KMS-11 (cell line): ENCODE data around the gene MMRN2.
"Not testable (repeated sequence)": the region's sequence is repeated elsewhere in the genome, so short reads cannot be mapped to it uniquely, and the experiment has no call there.

ENCODE experiments used
- H2AFZ ChIP-seq: fragments of 200-600 bp; sonication (generic); 2 replicates; pipeline ENCODE4 v1.6.1; 2016; ENCODE audit warnings: antibody characterized with exemption, mixed run types, low read depth
- H3K27ac ChIP-seq: fragments of 200-600 bp; sonication (generic); 2 replicates; pipeline ENCODE4 v1.6.1; 2016; ENCODE audit warnings: mild to moderate bottlenecking, mixed run types
- H3K27me3 ChIP-seq: fragments of 200-600 bp; sonication (generic); 2 replicates; pipeline ENCODE4 v1.6.1; 2017; ENCODE audit warnings: mild to moderate bottlenecking, low read depth, mixed run types, moderate library complexity; ENCODE audit not compliant: insufficient read depth
- H3K36me3 ChIP-seq: fragments of 200-600 bp; sonication (generic); 2 replicates; pipeline ENCODE4 v1.6.1; 2017; ENCODE audit warnings: mild to moderate bottlenecking, mixed run types; ENCODE audit not compliant: insufficient read depth
- H3K4me1 ChIP-seq: fragments of 200-600 bp; sonication (generic); 2 replicates; pipeline ENCODE4 v1.6.1; 2016; ENCODE audit warnings: mild to moderate bottlenecking, low read depth, mixed run types; ENCODE audit not compliant: poor library complexity, severe bottlenecking
- H3K4me2 ChIP-seq: fragments of 200-600 bp; sonication (generic); 2 replicates; pipeline ENCODE4 v1.7.0; 2016; ENCODE audit warnings: mild to moderate bottlenecking, mixed run types
- H3K4me3 ChIP-seq: fragments of 200-600 bp; sonication (generic); IDR thresholded peaks from 2 replicates; pipeline ENCODE4 v1.6.1; 2017; ENCODE audit warnings: low read depth, low read length, mixed read lengths; ENCODE audit not compliant: insufficient read depth
- H3K79me2 ChIP-seq: fragments of 200-600 bp; sonication (generic); 2 replicates; pipeline ENCODE4 v1.6.1; 2016; ENCODE audit warnings: low read depth, mixed run types; ENCODE audit not compliant: insufficient read depth
- H3K9ac ChIP-seq: fragments of 200-600 bp; sonication (generic); 2 replicates; pipeline ENCODE4 v1.6.1; 2016; ENCODE audit warnings: mild to moderate bottlenecking, mixed run types
- H4K20me1 ChIP-seq: fragments of 200-600 bp; sonication (generic); 2 replicates; pipeline ENCODE4 v1.6.1; 2016; ENCODE audit warnings: mild to moderate bottlenecking, mixed run types; ENCODE audit not compliant: insufficient read depth
- TF ChIP-seq, protein P1 (sequence below): fragments of 200-600 bp; sonication (generic); conservative IDR thresholded peaks from 2 replicates; pipeline ENCODE4 v1.6.1; 2017; ENCODE audit warnings: low read depth, mild to moderate bottlenecking, antibody characterized with exemption, low read length, moderate library complexity, mixed read lengths

MMRN2 gene

DNA sequence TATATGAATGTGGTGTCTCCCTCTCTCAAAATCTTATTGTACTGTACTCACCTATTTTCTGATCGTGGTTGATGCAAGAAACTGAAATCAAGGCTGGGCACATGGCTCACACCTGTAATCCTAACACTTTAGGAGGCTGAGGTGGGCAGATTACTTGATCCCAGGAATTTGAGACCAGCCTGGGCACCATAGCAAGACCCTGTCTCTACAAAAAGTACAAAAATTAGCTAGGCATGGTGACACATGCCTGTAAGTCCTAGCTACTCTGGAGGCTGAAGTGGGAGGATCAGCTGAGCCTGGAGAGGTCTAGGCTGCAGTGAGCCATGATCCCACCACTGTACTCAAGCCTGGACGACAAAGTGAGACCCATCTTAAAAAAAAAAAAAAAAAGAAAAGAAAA lies 16.0 kb downstream of the MMRN2 start:
- H3K4me3 ChIP-seq, result no peak overlapping the region
- no peak overlapping the region for H3K4me2 ChIP-seq
- H4K20me1 ChIP-seq, result no peaks in the 10 kb centered on the region
- H3K36me3 ChIP-seq, result no peaks in the 10 kb centered on the region
- H3K27me3 ChIP-seq, result no peaks in the 10 kb centered on the region
- no peak overlapping the region for H3K27ac ChIP-seq
- no peak overlapping the region for H3K9ac ChIP-seq
- H2AFZ ChIP-seq, result no peak overlapping the region
- no peaks in the 10 kb centered on the region for H3K4me1 ChIP-seq
- TF ChIP-seq, protein P1, sequence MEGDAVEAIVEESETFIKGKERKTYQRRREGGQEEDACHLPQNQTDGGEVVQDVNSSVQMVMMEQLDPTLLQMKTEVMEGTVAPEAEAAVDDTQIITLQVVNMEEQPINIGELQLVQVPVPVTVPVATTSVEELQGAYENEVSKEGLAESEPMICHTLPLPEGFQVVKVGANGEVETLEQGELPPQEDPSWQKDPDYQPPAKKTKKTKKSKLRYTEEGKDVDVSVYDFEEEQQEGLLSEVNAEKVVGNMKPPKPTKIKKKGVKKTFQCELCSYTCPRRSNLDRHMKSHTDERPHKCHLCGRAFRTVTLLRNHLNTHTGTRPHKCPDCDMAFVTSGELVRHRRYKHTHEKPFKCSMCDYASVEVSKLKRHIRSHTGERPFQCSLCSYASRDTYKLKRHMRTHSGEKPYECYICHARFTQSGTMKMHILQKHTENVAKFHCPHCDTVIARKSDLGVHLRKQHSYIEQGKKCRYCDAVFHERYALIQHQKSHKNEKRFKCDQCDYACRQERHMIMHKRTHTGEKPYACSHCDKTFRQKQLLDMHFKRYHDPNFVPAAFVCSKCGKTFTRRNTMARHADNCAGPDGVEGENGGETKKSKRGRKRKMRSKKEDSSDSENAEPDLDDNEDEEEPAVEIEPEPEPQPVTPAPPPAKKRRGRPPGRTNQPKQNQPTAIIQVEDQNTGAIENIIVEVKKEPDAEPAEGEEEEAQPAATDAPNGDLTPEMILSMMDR, result no peak
- H3K79me2 ChIP-seq, result no peaks in the 10 kb centered on the region

DNA sequence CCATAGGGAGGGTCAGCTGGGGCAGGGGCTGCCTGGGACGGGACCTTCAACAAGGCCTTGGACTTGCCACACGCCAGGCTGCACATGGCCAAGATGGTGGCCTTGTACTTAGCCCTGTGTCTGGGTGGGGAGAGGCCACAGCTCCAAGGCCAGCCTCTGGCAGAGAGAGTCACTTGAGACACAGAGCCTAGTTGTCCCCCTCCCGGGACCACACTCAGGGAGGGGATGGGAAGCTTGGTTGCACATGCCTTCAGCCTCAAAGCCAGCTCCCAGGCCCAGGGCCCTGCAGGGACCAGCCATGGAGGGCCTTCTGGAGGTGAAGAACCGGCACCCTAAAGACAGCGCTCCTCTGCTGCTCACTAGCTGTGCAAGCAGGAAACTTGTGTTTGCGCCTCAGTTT lies 16.7 kb downstream of the MMRN2 start:
- no peaks in the 10 kb centered on the region for H3K27me3 ChIP-seq
- no peak overlapping the region for H2AFZ ChIP-seq
- H3K36me3 ChIP-seq, result no peaks in the 10 kb centered on the region
- no peak overlapping the region for H3K4me3 ChIP-seq
- no peak overlapping the region for H3K27ac ChIP-seq
- H4K20me1 ChIP-seq, result no peaks in the 10 kb centered on the region
- no peak overlapping the region for H3K9ac ChIP-seq
- TF ChIP-seq, protein P1, result no peak
- H3K4me1 ChIP-seq, result no peaks in the 10 kb centered on the region
- no peak overlapping the region for H3K4me2 ChIP-seq
- no peaks in the 10 kb centered on the region for H3K79me2 ChIP-seq

DNA sequence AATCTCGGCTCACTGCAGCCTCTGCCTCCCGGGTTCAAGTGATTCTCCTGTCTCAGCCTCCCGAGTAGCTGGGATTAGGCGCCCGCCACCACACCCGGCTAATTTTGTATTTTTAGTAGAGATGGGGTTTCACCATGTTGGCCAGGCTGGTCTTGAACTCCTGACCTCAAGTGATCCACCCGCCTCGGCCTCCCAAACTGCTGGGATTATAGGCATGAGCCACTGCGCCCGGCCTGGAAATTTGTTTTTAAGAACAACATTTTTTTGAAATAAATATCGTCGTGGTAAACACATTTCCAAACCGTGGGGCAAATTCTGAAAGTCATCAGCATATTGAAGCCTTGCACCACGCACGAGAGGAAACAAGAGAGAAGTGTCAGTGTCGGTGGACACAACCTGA lies 17.3 kb downstream of the MMRN2 start:
- H3K36me3 ChIP-seq, H3K9ac ChIP-seq, H4K20me1 ChIP-seq, H3K27ac ChIP-seq, H3K79me2 ChIP-seq, H3K4me3 ChIP-seq, H3K27me3 ChIP-seq, H3K4me1 ChIP-seq: not testable (repeated sequence)
- Histone ChIP-seq H3K4me2 (peak overlapping the region; percentile 42; the same call in 1 of the 2 replicates), H2AFZ (peak overlapping the region; percentile 66; the same call in 1 of the 2 replicates)

DNA sequence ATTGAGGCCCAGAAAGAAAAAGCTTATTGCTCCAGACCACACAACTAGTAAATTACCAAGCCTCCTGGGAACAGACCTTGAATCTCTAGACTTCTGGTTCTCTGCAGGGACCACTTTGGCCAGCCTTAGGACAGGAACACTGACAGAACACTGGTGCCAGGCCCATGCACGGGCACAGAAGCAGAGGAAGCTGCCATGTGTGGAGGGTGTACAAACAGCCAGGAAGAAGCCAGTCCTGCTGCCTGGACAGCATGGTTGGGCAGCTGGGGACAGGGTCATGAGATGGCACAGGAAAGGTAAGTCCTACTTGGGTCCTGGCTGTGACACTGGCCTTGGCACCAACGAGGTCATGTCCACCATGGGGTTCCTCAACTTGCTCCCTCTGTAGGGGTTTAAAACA lies 19.2 kb downstream of the MMRN2 start:
- Histone ChIP-seq H2AFZ (no peak overlapping the region), H3K36me3 (no peaks in the 10 kb centered on the region), H3K4me3 (no peak overlapping the region), H3K4me2 (no peak overlapping the region), H3K4me1 (no peaks in the 10 kb centered on the region), H3K27ac (no peak overlapping the region), H3K9ac (no peak overlapping the region), H3K79me2 (no peaks in the 10 kb centered on the region), H4K20me1 (no peaks in the 10 kb centered on the region), H3K27me3 (no peaks in the 10 kb centered on the region)
- TF ChIP-seq, protein P1, result no peak

DNA sequence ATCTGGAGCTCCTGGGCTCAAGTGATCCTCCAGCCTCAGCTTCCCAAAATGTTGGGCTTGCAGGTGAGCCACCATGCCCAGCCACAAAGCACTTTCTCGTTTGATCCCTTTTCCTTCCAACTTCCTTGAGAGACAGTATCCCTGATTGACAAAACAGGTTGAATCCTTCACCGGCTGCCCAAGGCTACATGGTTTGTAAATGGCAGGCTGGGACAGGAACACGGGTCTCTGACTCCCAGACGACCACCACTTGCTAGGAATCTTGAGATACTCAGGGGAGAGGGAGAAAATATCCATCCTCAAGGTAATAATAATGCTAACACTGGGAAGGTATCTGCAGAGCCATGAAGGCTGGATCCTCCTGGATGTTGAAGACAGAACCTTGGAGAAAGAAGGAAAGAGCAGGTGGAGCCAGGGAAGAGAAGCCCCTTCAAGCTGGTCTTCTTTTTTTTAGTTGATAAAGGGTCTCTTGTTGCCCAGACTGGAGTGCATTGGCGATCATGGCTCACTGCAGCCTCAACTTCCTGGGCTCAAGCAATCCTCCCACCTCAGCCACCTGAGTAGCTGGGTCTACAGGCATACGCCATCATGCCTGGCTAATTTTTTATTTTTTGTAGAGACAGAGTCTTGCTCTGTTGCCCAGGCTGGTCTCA lies 19.8 kb downstream of the MMRN2 start:
- Histone ChIP-seq H3K79me2 (no peaks in the 10 kb centered on the region), H3K27me3 (no peaks in the 10 kb centered on the region), H3K36me3 (no peaks in the 10 kb centered on the region), H3K9ac (no peak overlapping the region), H3K4me3 (no peak overlapping the region), H3K27ac (no peak overlapping the region), H3K4me2 (no peak overlapping the region), H4K20me1 (no peaks in the 10 kb centered on the region), H3K4me1 (no peaks in the 10 kb centered on the region), H2AFZ (no peak overlapping the region)
- TF ChIP-seq, protein P1, result no peak
